ENCODE results near the gene ANK3.

GRCh38 chr10:60045571-60045970 lies 344.1 kb downstream of the ANK3 start:
- TF ChIP-seq CTCF (conservative IDR thresholded peaks at IDR 0.05; ENCODE audit: low read depth in 2 of 2), result no peak
- no peak for TF ChIP-seq REST (IDR thresholded peaks at IDR 0.05; ENCODE audit: unreplicated experiment)
- no peak for TF ChIP-seq POLR2AphosphoS5 (IDR thresholded peaks at IDR 0.05; ENCODE audit: low read depth)
- no peak for TF ChIP-seq EZH2 (IDR thresholded peaks at IDR 0.05; ENCODE audit: low read depth, unreplicated experiment)

Data from GM23338 (cell line).